ENCODE measurements around the gene ARHGAP44. TPM values are rescaled to one million over a fixed set of nuclear protein-coding genes. Genes with fewer than 3 reads are reported as not detected.
A peak's percentile ranks its signal among the peaks of the same experiment; 100 is the strongest.

Gene ARHGAP44
- total and polyA plus RNA-seq, 2 experiments from 2014 or later, result 5.8 to 16.4 TPM

GRCh38 chr17:12896180-12896785 is 107.0 kb downstream of the ARHGAP44 start:
- TF ChIP-seq REST (IDR thresholded peaks at IDR 0.05; ENCODE audit: unreplicated experiment) (no peak), JUNB (IDR thresholded peaks at IDR 0.05; ENCODE audit: unreplicated experiment) (no peak), STAT1 (IDR thresholded peaks at IDR 0.05; ENCODE audit: unreplicated experiment) (no peak), ZNF331 (CRISPR knock-in tag; IDR thresholded peaks at IDR 0.05; ENCODE audit: low read depth) (no peak), ZNF114 (CRISPR knock-in tag; IDR thresholded peaks at IDR 0.05) (no peak), EZH2 (IDR thresholded peaks at IDR 0.05; ENCODE audit: low read depth, unreplicated experiment) (no peak)
- Histone ChIP-seq H3K27me3 (ENCODE audit: insufficient read depth) (no peaks in the 10 kb centered on the region), H2AFZ (no peak overlapping the region), H3K27ac (ENCODE audit: low read depth) (no peak overlapping the region), H3K4me2 (no peak overlapping the region), H3K9me2 (ENCODE audit: insufficient read depth) (no peaks in the 10 kb centered on the region), H3K4me1 (ENCODE audit: insufficient read depth) (peaks cover 13% of the 10 kb centered on the region; the same call in 1 of the 2 replicates), H3K4me3 (no peak overlapping the region), H4K20me1 (replicated peaks; ENCODE audit: insufficient read depth) (no peaks in the 10 kb centered on the region), H3K36me3 (ENCODE audit: insufficient read depth) (no peaks in the 10 kb centered on the region), H3F3A (replicated peaks; ENCODE audit: low read depth) (no peaks in the 10 kb centered on the region), H3K79me2 (replicated peaks; ENCODE audit: insufficient read depth) (peaks cover 10% of the 10 kb centered on the region)
- peak overlapping the region; percentile 77; the same call in 1 of the 2 replicates for H3K27ac Mint-ChIP-seq
- H3K36me3 Mint-ChIP-seq (ENCODE audit: low read depth), result peaks cover 27% of the 10 kb centered on the region
- no peak overlapping the region for H3K4me3 Mint-ChIP-seq
- DNase-seq (ENCODE audit: low spot score) (peak; percentile 6), ATAC-seq (peak; percentile 26; the same call in 1 of the 3 replicates)
- peaks cover 24% of the 10 kb centered on the region for H3K4me1 Mint-ChIP-seq
- H3K9me3 Mint-ChIP-seq, result peaks cover 12% of the 10 kb centered on the region
- H3K27me3 Mint-ChIP-seq (ENCODE audit: insufficient read depth, low read depth, poor library complexity), result peaks cover 3% of the 10 kb centered on the region

GRCh38 chr17:12898110-12898509 is 108.8 kb downstream of the ARHGAP44 start:
- H3K27me3 ChIP-seq (ENCODE audit: insufficient read depth), result no peaks in the 10 kb centered on the region
- ATAC-seq (peak; percentile 85), DNase-seq (ENCODE audit: low spot score) (peak; percentile 18)
- H4K20me1 ChIP-seq (replicated peaks; ENCODE audit: insufficient read depth), result no peaks in the 10 kb centered on the region
- no peaks in the 10 kb centered on the region for H3F3A ChIP-seq (replicated peaks; ENCODE audit: low read depth)
- Mint-ChIP-seq H3K4me3 (no peak overlapping the region), H3K36me3 (ENCODE audit: low read depth) (peaks cover 23% of the 10 kb centered on the region), H3K27ac (peak overlapping the region; percentile 33; the same call in 1 of the 2 replicates), H3K4me1 (peaks cover 24% of the 10 kb centered on the region), H3K27me3 (ENCODE audit: insufficient read depth, low read depth, poor library complexity) (peaks cover 3% of the 10 kb centered on the region), H3K9me3 (peaks cover under 1% of the 10 kb centered on the region; the same call in 2 of the 3 replicates)
- H3K27ac ChIP-seq (ENCODE audit: low read depth), result no peak overlapping the region
- no peaks in the 10 kb centered on the region for H3K9me2 ChIP-seq (ENCODE audit: insufficient read depth)
- H3K4me2 ChIP-seq, result no peak overlapping the region
- peaks cover 13% of the 10 kb centered on the region; the same call in 1 of the 2 replicates for H3K4me1 ChIP-seq (ENCODE audit: insufficient read depth)
- peaks cover 4% of the 10 kb centered on the region; the same call in 1 of the 2 replicates for H3K79me2 ChIP-seq (replicated peaks; ENCODE audit: insufficient read depth)
- H3K36me3 ChIP-seq (ENCODE audit: insufficient read depth), result no peaks in the 10 kb centered on the region
- no peak overlapping the region for H3K4me3 ChIP-seq
- H2AFZ ChIP-seq, result no peak overlapping the region
- no peak for TF ChIP-seq STAT1 (IDR thresholded peaks at IDR 0.05; ENCODE audit: unreplicated experiment)
- no peak for TF ChIP-seq CTCF (conservative IDR thresholded peaks at IDR 0.05; ENCODE audit: low read depth in 2 of 2)
- TF ChIP-seq CREB1 (CRISPR knock-in tag; IDR thresholded peaks at IDR 0.05; ENCODE audit: low read depth), result no peak
- TF ChIP-seq ZNF462 (CRISPR knock-in tag; IDR thresholded peaks at IDR 0.05), result no peak
- TF ChIP-seq EZH2 (IDR thresholded peaks at IDR 0.05; ENCODE audit: low read depth, unreplicated experiment), result no peak
- no peak for TF ChIP-seq POLR2AphosphoS5 (IDR thresholded peaks at IDR 0.05; ENCODE audit: low read depth)

Data from GM23338 (cell line).